Diencephalon (tissue), 1 donor: ENCODE results near the gene FERD3L. TPM values are rescaled to one million over a fixed set of nuclear protein-coding genes. Genes with fewer than 3 reads are reported as not detected.

ENCODE experiments used
- total RNA-seq: library from RNA; depleted of rRNA; stranded (reverse); fragments of >200 nt; gene quantifications from one replicate; pipeline ENCODE4 v1.2.3, GENCODE V29; 2014

The FERD3L gene
- not detected for total RNA-seq

GRCh38 chr7:19144661-19145433 is at the start of gene FERD3L:
TSS of gene FERD3L (minus strand) at chr7:19145421. CDS start at chr7:19145362, 59 bp downstream.

GRCh38 chr7:19117091-19117869 is 27.9 kb downstream of the FERD3L start, which contains the start of gene TWIST1:
TSS of gene TWIST1 (minus strand) at chr7:19117636. CDS start at chr7:19117321, 315 bp downstream.

Other genes starting within 250 kb of the FERD3L start
- 1.6 TPM for gene TWIST1, start 27.8 kb downstream of the FERD3L start, total RNA-seq